Measurements from ENCODE around the gene PHC2.

PHC2 gene

GRCh38 chr1:33414879-33415278 lies 16.0 kb downstream of the PHC2 start:
- no peak for DNase-seq

GRCh38 chr1:33410091-33410701 lies 20.7 kb downstream of the PHC2 start:
- DNase-seq = no peak

- no peak for DNase-seq
Observed at GRCh38 chr1:33408093-33408436, 22.8 kb downstream of the PHC2 start.

- DNase-seq = no peak
Observed at GRCh38 chr1:33407352-33408092, 23.4 kb downstream of the PHC2 start.

GRCh38 chr1:33402206-33402605 lies 28.7 kb downstream of the PHC2 start:
- DNase-seq = no peak

GRCh38 chr1:33401471-33401870 lies 29.4 kb downstream of the PHC2 start:
- no peak for DNase-seq

- DNase-seq = no peak
Observed at GRCh38 chr1:33400153-33400911, 30.6 kb downstream of the PHC2 start.

- no peak for DNase-seq
Observed at GRCh38 chr1:33399375-33399774, 31.5 kb downstream of the PHC2 start.

- DNase-seq = no peak
Observed at GRCh38 chr1:33397994-33398393, 32.9 kb downstream of the PHC2 start.

GRCh38 chr1:33397125-33397506 lies 33.8 kb downstream of the PHC2 start:
- DNase-seq = no peak

GRCh38 chr1:33396188-33397124 lies 34.4 kb downstream of the PHC2 start:
- no peak for DNase-seq

GRCh38 chr1:33394770-33395169 lies 36.1 kb downstream of the PHC2 start:
- no peak for DNase-seq

GRCh38 chr1:33393991-33394390 lies 36.9 kb downstream of the PHC2 start:
- no peak for DNase-seq

- DNase-seq = no peak
Observed at GRCh38 chr1:33393524-33393923, 37.4 kb downstream of the PHC2 start.

GRCh38 chr1:33392639-33393038 lies 38.3 kb downstream of the PHC2 start:
- no peak for DNase-seq

- DNase-seq = no peak
Observed at GRCh38 chr1:33392206-33392605, 38.7 kb downstream of the PHC2 start.

GRCh38 chr1:33391343-33392078 lies 39.4 kb downstream of the PHC2 start:
- DNase-seq = no peak

- DNase-seq = no peak
Observed at GRCh38 chr1:33390542-33390941, 40.4 kb downstream of the PHC2 start.

- no peak for DNase-seq
Observed at GRCh38 chr1:33388805-33389771, 41.8 kb downstream of the PHC2 start.

- no peak for DNase-seq
Observed at GRCh38 chr1:33387625-33388024, 43.3 kb downstream of the PHC2 start.

GRCh38 chr1:33385251-33385650 lies 45.6 kb downstream of the PHC2 start:
- DNase-seq = no peak
